GM10847 (cell line): Measurements from ENCODE around the gene PTPRN.

Source experiments
- POLR2A ChIP-seq: IDR thresholded peaks from 2 replicates; pipeline ENCODE4 v1.6.1; 2011; ENCODE audit not compliant: insufficient read length; ENCODE audit errors: extremely low read depth

PTPRN gene

DNA sequence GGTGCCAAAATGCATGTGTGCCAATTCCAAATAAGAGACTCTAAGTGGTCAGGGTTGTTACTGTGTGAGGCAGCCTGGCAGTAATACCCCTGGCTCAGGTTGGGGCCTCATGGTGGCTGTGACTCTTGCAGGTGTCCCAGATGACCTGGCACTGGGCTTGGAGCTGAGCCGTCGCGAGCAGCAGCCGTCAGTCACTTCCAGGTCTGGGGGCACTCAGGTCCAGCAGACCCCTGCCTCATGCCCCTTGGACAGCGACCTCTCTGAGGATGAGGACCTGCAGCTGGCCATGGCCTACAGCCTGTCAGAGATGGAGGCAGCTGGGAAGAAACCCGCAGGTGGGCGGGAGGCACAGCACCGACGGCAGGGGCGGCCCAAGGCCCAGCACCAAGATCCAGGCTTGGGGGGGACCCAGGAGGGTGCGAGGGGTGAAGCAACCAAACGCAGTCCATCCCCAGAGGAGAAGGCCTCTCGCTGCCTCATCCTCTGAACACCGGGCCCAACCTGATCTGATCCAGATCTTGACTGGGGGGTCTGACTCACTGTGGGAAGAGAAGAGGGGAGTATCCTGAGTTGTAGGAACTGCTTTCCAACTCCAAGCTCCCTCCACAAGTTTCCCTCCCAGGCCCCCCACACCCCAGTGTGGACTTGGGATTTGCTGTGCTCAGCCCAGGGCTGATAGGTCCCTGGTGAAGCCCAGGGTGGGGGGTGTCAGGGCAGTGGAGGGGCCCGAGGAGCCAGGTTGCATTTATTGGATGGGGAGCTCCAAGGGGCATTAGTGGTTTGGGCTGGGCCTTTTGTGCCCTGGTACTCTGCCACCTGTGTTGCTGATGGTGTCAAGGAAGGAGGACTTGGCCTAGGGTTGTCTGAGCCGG, 24.5 kb downstream of the PTPRN start:
- TF ChIP-seq POLR2A: no peak

DNA sequence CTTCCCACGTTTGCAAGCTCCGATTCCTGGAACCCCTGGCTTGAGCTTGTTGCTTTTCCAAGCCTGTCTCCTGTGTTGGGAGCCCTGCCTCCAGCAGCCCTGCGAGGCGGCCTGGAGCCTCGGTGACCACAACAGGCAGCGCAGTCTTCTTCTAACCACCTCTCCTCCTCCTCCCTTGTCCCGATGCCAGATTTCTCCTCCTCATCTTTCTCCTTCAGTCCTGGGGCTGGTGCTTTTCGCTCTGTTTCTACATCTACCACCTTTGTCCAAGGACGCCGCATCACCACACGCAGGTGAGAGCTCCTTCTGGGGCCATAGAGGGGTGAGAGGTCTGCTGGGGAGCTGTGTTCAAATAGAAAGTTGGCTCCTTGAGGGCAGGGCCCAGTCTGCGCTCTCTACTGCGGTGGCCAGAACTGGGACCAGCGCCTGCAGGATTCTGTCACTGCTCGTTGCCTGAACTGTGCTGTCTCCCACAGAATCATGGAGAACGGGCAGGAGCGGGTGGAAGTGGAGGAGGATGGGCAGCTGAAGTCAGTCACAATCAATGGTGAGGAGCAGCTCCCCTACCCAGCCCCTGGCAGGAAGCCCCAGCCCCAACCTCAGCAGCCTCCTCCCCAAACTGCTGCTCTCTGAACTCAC, 26.1 kb downstream of the PTPRN start:
- no peak for TF ChIP-seq POLR2A

DNA sequence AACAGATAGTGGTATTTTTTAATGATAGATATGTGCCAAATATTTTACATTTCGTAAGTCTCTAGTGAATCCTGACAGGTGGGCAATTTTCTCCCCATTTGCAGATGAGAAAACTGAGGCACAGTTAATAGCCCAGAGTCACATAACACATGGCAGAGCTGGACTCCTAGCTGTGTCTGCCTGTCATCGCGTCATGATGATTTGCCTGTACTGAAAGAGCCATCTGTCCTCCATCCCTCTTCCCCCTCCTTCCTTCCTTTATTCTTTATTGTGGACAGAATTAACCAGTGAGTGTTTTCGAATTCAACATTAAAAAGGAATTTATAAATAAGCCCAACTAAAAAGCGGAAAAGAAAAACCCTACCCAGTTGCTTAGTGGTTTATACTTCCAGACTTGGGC, 26.8 kb downstream of the PTPRN start:
- no peak for TF ChIP-seq POLR2A

DNA sequence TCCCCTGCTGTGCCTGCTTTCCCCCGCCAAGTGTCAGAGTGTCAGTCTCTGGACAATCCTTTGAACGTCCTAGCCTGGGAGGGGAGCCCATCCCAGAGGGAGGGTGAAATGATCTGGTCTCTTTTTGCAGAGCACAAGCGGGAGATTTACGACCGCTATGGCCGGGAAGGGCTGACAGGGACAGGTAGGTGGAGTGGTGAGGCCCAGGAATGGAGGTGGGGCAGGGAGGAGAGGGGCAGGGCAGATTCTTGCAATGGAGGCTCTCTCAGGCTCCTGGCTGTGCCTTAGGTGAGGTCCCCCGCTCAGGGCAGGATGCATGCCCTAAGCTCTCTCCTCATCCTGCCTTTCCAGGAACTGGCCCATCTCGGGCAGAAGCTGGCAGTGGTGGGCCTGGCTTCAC, 27.6 kb downstream of the PTPRN start:
- TF ChIP-seq POLR2A: no peak

DNA sequence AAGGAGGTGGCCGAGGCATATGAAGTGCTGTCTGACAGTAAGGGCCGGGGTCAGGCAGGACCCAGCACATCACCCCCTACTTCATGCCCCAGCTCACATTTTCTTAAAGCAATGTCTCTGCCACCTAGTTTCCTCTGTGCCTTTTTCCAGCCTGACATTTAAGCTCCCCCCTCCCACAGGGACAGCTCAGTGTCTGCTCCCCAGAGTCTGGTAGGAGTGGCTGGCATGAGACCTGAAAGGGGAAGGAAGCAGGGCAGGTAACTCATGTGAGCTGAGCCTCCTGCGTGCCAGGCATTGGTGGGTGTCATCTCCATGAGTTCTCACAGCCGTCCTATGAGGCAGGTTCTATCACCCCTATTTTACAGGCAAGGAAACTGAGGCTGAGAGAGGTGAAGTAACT, 28.6 kb downstream of the PTPRN start:
- TF ChIP-seq POLR2A: no peak

DNA sequence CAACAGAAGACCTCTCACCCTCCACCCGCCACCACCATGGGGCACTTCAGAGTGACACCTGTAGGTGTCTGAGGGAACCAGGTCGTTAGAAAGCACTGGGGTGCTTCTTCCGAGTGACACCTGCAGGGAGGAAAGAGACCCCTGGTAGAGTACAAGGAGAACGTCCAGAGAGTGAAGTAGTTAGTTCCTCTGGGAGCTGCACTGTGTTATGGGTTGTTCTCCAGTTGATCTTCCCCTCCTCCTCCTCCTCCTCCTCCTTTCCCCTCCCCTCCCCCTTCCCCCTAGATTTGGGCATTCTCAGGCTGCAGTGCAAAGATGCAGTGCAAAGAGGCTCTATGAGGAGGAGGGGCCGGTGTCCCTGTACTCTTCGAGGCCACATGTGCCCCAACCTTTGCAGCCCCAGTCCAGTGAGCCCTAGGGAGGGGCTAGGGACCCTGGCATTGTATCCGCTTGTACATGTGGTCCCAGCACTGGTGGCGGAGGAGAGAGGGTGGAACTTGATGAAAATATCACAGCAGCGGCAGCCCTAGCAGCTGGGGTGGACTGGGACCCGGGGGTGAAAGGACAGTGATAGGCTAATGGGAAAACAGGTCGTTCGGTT, 29.2 kb downstream of the PTPRN start:
- TF ChIP-seq POLR2A: no peak

DNA sequence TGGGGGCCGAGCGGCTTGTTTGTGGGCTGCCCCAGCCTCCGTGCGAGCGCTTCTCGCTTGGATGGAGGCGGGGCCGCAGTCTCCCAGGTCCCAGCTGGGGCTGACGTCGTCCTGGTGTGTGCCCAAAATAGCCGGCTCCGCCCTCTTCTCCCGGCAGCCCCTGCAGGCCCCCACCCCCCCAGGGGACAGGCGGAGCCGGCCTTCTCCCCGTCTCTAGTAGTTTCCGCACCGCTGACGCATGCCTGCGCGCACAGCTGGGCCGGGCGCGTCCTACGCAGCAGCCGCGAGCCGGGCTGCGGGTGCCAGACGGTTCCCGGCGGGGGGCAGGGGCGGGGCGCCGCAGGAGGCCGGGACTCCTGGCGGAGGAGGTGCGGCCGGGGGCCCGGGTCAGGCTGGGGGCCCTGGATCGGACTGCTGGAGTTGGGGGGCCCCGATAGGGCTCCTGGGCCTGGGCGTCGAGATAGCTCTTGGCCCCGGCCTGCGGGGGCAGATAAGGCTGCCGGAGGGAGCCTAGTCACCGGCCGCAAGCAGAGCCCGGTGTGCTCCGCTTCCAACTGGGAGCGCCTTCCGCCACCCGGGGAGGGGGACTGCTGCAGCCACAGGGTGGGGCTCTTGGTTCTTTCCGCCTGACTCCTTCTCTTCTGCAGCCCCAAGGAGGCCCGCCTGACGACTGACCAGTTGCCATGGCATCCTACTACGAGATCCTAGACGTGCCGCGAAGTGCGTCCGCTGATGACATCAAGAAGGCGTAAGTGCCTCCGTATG, 29.9 kb downstream of the PTPRN start, which contains the start of gene DNAJB2:
Gene DNAJB2, plus strand, starts transcription at position 216 of the 765 bp plus-strand sequence. Its CDS starts 468 bp downstream, at position 684.
- TF ChIP-seq POLR2A: peak; percentile 90

DNA sequence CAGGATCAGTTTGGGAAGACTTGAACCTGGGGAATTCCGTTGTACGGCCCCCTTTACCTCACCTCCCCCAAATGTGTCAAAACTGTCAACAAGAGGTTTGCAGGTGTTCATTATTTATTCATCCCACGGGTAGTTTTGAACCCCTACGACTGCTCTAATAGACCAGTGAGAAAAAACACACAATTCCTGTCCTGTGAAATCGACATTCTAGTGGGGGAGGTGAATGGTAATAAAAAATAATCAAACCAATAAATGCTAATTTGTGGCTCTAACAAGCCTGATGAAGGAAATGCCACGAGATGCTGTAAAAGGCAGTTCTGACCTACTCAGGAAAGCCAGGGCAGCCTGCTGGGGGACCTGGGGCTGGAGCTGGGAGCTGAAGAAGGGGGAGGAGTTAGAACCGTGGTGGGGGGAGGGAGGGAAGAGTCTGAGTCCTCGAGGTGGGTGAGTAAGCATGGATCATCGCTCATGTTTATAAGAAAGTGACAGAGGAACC, 30.5 kb downstream of the PTPRN start:
- TF ChIP-seq POLR2A: no peak

DNA sequence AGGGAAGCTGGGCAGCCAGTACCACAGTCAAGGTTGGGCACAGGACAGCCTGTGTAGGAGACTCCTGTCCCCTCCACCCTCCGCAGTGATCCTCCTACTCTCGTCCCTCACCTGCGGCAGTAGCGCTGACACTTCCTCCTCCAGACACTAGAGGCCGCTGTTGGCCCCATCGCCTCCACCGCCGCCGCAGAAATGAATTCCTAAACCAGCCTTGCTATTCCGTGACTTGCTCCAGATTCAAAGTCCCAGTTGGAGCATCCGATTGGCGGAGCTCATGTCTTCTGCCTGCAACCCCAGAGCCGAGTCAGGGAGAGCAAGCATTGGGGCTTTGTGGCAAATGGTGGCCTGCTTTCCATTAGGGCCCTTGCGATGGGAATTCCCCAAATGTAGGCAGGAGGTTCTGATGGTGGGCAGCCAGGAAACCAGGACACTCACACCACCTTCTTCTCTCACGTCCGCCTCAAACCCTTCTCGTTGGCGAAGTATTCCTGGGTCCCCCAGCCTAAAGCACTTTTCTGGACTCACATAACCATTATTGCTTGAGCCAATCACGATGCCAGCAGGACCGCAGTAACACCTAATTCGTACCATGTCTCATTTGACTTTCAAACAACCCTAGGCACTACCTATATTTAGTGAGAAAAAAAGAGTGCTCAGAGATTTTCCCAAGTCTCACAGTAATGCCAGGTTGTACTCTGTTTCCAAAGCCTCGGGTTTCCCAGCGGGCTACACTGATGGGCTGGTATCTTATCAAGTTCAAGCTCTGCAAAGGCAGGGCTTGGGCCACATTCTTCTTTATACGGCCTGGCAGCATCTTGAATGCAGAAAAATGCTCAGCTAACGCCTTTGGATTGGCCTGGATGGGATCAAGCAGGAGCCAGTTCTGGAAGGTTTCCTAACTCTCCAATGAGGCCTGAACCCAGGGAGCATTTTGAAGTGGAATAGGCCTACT, 31.2 kb downstream of the PTPRN start:
- TF ChIP-seq POLR2A: peak; percentile 21

DNA sequence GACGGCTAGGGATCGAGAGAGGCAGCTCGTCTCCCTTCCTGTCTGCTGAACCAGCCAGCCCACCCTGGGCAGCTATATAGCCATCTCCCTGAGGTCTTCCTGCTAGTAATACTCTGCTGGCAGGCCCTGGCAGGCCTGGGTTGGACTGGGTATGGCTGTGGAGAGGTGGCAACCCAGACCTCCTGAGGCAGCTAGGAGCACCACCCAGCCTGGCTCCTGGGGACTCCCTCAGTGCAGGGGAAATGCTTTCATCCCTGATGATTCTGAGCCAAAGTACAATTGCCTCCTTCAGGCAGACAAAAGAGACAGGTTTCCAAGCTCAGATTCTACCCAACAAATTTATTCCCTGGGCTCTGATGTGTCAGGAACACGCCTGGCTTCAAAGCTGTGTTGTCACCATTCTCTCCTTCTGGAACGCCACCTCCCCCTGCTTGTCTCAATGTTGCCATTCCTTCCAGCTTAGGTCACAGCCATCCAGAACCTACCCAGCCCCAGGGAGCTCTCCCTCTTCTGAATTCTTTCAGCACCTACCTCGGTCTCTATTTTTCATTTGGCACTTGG, 34.8 kb downstream of the PTPRN start:
- no peak for TF ChIP-seq POLR2A

DNA sequence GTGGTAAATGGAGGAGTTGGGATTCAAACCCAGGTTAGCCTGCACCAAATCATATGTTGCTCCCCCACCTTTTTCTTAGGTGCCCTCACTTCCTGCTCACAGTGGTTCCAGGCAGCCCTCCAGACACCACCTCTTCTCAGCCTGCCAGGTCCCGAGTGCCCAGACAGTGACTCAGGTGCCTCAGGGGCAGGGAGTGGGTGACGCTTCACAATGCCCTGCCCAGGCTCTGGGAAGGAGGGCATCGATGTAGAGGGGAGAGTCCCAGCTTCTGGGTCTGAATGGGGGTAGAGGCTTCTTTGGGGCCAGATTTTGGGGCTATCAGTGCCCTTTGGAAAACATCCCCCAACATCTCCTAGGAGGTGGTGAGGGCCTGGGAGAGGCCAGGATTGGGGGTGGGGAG, 35.3 kb downstream of the PTPRN start:
- no peak for TF ChIP-seq POLR2A

DNA sequence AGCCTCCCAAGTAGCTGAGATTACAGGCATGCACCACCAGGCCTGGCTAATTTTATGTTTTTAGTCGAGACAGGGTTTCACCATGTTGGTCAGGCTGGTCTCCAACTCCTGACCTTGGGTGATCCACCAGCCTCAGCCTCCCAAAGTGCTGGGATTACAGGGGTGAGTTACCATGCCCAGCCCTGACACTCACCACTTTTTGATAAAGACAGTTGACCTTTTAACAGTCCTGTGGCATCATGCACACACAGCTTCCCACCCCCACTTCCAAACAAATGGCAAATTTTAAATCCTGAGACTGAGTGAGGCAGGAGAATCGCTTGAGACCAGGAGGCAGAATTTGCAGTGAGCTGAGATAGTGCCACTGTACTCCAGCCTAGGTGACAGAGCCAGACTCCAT, 36.2 kb downstream of the PTPRN start:
- no peak for TF ChIP-seq POLR2A

DNA sequence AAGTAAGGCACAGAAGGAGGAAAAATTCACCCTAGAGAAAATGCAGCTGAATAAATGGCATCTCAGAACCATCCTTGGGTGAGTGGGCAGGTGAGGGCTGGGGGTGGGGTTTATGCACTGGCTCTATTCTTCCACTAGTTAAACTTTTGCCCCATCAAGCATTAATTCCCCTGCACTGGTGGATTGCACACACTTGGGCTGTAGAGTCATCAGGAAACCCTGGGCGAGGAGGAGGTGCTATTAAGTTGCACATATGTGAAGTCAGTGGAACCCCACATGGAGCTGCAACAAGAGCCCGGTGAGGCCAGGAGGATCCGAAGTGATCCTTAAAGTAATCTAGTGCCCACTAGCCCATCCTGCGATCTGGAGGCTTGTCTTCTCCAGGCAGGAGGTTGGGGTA, 36.8 kb downstream of the PTPRN start:
- no peak for TF ChIP-seq POLR2A

DNA sequence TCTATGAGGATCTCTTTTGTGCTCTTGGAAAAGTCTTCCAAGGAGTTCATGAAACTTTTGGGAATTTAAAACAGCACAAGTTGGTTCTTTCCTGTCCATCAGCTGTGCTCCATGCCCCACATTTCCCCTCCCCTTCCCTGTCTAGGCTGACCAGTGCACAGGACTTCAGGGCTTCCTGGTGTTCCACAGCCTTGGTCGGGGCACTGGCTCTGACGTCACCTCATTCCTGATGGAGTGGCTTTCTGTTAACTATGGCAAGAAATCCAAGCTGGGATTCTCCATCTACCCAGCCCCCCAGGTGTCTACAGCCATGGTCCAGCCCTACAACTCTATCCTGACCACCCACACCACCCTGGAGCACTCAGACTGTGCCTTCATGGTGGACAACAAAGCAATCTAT, 38.2 kb downstream of the PTPRN start:
- TF ChIP-seq POLR2A: no peak
